GM21360 (cell line): ENCODE measurements around the gene CARF.

Experiments used
- ATAC-seq: cut with Tn5 transposase; IDR thresholded peaks from one replicate; pipeline ENCODE4 v1.9.1; 2021; ENCODE audit warnings: mild to moderate bottlenecking, moderate library complexity; ENCODE audit not compliant: unreplicated experiment

The CARF gene

DNA sequence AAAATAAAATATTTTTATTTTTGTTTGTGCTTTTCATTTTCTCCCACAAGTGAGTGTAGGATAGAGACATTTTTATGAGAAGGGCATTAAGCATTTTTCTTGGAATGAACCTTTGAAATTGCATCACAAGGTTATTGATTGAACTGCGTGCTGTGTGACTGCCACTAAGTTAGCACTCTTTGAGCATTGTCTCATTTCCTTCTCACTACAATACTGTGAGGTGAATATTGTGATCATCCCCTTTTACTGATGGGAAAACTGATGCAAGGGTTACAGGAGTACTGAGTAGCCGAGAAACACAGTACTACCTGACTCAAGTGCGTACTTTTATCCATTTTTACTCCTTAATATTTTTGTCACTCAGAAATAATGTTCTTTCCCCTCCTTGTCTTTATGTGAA, 104.6 kb downstream of the CARF start:
- no peak for ATAC-seq

DNA sequence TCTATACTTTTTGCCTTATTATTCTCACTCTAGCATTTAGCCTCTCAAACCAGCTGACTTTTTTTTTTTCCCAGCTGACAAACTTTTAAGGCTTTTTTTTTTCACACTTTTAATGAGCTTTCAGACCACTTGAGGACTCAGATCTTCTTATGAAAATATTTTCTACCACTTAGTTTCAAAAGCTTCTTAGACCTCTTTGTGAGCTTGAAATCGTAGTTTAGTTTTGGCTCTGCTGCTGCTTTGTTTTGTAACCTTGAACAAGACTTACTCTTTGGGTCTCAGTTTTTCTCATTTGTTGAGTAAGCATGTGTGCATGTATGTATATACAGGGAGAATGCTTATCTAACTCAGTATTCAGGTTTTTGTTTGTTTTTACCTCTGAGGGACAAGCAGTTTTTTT, 106.1 kb downstream of the CARF start:
- no peak for ATAC-seq

GRCh38 chr2:203019142-203019541, 107.1 kb downstream of the CARF start:
- ATAC-seq = no peak

- ATAC-seq = no peak
These were observed 109.9 kb downstream of the CARF start for GRCh38 chr2:203021991-203022390.

DNA sequence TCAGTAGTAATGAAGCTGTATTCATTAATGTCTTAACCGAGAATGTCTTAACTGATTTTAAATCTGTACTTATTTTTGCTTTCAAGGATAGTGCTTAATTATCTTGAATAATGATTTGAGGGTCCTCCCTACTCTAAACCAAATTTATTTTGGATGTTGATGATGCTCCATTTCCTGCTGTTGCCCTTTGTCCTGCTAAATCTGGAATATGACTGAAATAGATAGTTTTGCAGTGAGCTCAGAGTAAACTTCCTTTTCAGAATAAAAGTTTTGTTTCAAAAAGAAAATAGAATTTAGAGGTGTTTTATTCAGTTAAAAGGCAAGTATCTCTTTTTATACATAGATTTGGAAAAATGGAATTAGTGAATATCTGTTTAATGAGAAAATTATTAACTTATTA, 110.7 kb downstream of the CARF start:
- ATAC-seq = no peak

GRCh38 chr2:203025592-203025991, 113.5 kb downstream of the CARF start:
- ATAC-seq = no peak

DNA sequence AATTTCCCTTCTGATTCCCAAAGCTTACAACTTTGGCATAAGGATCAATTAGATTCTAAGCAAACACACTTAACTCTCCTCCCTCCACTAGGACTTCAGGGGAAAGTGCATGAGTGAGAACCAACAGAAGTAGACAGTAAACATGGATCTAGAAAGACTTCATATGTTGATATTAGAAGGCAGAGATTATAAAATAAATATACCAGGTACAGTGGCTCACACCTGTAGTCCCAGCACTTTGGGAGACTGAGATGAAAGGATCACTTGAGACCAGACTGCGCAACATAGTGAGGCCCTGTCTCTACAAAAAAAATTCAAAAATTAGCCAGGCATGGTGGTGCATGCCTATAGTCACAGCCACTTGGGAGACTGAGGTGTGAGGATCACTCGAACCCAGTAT, 118.5 kb downstream of the CARF start:
- ATAC-seq = no peak

- no peak for ATAC-seq
These were observed 118.9 kb downstream of the CARF start for GRCh38 chr2:203030991-203031390.

DNA sequence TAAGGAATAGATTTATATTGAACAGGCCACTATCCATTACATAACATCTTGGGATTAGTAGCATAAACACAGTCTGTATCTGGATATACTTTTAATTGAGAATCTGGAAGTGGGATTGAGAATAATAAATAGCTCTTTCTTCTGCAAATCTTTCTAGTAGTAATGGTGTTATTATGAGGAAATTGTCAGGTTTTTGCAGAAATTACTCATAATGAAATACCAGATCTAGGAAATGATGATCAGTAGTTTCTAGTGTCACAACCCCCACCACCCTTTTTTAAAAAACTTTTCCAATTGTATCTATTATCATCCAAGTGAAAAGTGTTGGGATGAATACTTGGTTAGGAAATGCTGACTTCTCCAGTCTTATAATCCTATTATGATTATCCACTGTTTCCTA, 121.3 kb downstream of the CARF start:
- no peak for ATAC-seq

DNA sequence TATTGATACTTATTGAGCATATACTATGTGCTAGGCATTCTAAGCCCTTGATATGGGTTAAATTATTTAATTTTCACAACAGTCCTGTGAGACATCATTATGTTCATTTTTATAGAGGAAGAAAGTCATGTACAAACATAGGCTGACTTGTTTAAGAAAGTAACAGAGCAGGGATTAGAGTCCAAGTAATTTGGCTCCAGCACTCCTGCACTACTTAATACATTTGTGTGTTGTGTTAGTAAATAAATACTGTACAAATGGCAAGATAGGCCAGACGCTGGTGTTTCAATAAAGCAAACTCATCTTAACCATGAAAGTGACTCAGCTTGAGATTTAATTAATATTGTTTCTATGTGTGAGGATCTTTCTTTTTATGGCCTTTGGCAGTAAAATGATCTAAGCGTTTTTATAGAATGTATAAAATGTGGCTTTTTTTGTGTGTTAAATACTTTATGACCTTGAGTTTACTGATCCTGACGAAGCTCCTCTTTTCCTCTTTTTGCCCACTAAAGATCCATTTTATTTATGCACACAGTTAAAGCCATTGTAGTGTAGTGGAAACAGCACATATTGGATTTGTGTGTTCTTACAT, 123.9 kb downstream of the CARF start:
- ATAC-seq = no peak
